ENCODE results near the gene HMCN2.
"Not testable (repeated sequence)": the region's sequence is repeated elsewhere in the genome, so short reads cannot be mapped to it uniquely, and the experiment has no call there.

The HMCN2 gene

DNA sequence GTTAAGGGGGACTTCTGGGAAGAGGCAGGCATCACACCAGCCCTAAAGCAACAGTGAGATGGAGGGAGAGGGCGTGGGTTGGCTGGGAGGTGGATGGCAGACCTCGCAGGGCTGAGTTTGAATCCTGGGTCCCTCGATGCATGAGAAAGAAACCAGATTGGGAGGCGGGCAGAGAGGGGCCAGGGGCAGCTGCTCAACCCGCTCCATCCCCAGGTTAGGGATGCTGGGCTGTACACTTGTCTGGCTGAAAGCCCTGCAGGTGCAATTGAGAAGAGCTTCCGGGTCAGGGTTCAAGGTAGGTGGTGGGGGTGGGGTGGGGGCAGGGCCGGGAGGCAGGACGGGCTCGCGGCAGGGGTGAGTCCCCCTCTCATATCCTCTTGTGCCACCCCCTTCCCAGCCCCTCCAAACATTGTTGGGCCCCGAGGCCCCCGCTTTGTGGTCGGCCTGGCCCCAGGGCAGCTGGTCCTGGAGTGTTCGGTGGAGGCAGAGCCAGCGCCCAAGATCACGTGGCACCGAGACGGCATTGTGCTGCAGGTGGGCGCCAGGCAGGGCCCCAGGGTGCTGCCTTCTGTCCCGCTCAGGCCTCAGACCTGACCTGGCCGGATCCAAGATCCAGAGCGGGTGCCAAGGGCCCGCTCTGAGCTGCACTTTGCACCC lies 129.4 kb downstream of the HMCN2 start:
- H3K27me3 ChIP-seq (ENCODE audit: insufficient read depth, low read length) = no peaks in the 10 kb centered on the region
- no peak overlapping the region for H3K27ac ChIP-seq (ENCODE audit: low read depth, low read length)
- H3K36me3 ChIP-seq (ENCODE audit: insufficient read depth, low read length) = no peaks in the 10 kb centered on the region
- peaks cover 6% of the 10 kb centered on the region for H3K4me1 ChIP-seq (ENCODE audit: control insufficient read depth, insufficient read depth, low read length, unreplicated experiment)
- H2AFZ ChIP-seq (ENCODE audit: low read length, unreplicated experiment) = no peak overlapping the region
- H3K4me3 ChIP-seq (ENCODE audit: low read depth, low read length) = no peak overlapping the region
- H3K79me2 ChIP-seq (ENCODE audit: control insufficient read depth, insufficient read depth, low read length, unreplicated experiment) = no peaks in the 10 kb centered on the region

DNA sequence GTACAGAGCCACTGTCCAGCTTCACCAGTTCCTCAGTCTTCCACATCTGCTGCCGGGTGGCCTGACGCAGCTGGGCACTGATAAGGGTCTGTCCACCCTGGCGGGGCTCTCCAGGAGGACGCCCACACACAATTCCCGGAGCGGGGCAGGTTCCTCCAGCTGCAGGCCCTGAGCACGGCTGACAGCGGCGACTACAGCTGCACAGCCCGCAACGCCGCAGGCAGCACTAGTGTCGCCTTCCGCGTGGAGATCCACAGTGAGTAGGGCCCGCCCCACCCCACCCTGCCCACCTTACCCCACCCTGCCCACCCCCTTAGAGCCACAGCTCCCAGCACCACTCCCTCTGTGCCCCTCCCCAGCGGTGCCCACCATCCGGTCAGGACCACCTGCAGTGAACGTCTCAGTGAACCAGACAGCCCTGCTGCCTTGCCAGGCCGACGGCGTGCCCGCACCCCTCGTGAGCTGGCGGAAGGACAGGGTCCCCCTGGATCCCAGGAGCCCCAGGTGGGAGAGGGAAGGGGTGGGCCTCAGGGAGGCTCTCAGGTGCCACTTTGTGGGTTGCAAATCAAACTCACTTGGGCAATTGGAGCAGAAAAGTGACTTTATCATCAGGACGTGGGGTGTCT lies 130.4 kb downstream of the HMCN2 start:
- no peaks in the 10 kb centered on the region for H3K79me2 ChIP-seq (ENCODE audit: control insufficient read depth, insufficient read depth, low read length, unreplicated experiment)
- no peak overlapping the region for H2AFZ ChIP-seq (ENCODE audit: low read length, unreplicated experiment)
- no peak overlapping the region for H3K27ac ChIP-seq (ENCODE audit: low read depth, low read length)
- H3K4me3 ChIP-seq (ENCODE audit: low read depth, low read length) = no peak overlapping the region
- H3K36me3 ChIP-seq (ENCODE audit: insufficient read depth, low read length) = no peaks in the 10 kb centered on the region
- no peaks in the 10 kb centered on the region for H3K27me3 ChIP-seq (ENCODE audit: insufficient read depth, low read length)
- H3K4me1 ChIP-seq (ENCODE audit: control insufficient read depth, insufficient read depth, low read length, unreplicated experiment) = peaks cover 6% of the 10 kb centered on the region

DNA sequence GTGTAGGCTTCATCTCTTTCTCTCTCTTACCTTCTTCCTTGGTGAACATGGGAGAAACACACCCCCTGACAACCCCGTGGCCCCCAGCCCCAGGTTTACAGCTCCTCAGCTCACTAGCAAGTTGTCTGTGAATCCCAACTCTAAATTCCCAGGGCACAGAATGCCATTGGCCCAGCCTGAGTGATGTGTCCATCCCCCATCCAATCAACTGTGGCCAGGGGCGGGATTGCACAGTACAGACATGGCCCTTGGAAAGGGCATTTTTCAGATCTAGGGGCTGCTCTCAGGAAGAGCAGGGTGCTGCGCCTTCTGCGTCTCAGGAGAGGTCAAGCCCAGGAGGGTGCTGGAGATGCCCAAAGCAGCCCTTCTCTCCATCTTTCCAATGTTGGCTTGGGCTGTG lies 131.0 kb downstream of the HMCN2 start:
- no peaks in the 10 kb centered on the region for H3K36me3 ChIP-seq (ENCODE audit: insufficient read depth, low read length)

GRCh38 chr9:130398487-130399240 lies 133.1 kb downstream of the HMCN2 start:
- Histone ChIP-seq H3K4me1 (ENCODE audit: control insufficient read depth, insufficient read depth, low read length, unreplicated experiment) (no peaks in the 10 kb centered on the region), H3K36me3 (ENCODE audit: insufficient read depth, low read length) (no peaks in the 10 kb centered on the region), H2AFZ (ENCODE audit: low read length, unreplicated experiment) (no peak overlapping the region), H3K79me2 (ENCODE audit: control insufficient read depth, insufficient read depth, low read length, unreplicated experiment) (no peaks in the 10 kb centered on the region), H3K27me3 (ENCODE audit: insufficient read depth, low read length) (no peaks in the 10 kb centered on the region), H3K4me3 (ENCODE audit: low read depth, low read length) (no peak overlapping the region), H3K27ac (ENCODE audit: low read depth, low read length) (no peak overlapping the region)

More for the DNA sequence above, 131.0 kb downstream of the HMCN2 start:
- Histone ChIP-seq H3K27ac (ENCODE audit: low read depth, low read length) (no peak overlapping the region), H3K79me2 (ENCODE audit: control insufficient read depth, insufficient read depth, low read length, unreplicated experiment) (no peaks in the 10 kb centered on the region), H3K4me3 (ENCODE audit: low read depth, low read length) (no peak overlapping the region), H3K27me3 (ENCODE audit: insufficient read depth, low read length) (no peaks in the 10 kb centered on the region), H3K4me1 (ENCODE audit: control insufficient read depth, insufficient read depth, low read length, unreplicated experiment) (peaks cover 6% of the 10 kb centered on the region), H2AFZ (ENCODE audit: low read length, unreplicated experiment) (no peak overlapping the region)

GRCh38 chr9:130399768-130400167 lies 134.2 kb downstream of the HMCN2 start:
- H3K36me3 ChIP-seq (ENCODE audit: insufficient read depth, low read length) = no peaks in the 10 kb centered on the region

GRCh38 chr9:130400870-130401269 lies 135.3 kb downstream of the HMCN2 start:
- Histone ChIP-seq H3K4me3 (ENCODE audit: low read depth, low read length) (no peak overlapping the region), H3K4me1 (ENCODE audit: control insufficient read depth, insufficient read depth, low read length, unreplicated experiment) (no peaks in the 10 kb centered on the region), H2AFZ (ENCODE audit: low read length, unreplicated experiment) (no peak overlapping the region), H3K27ac (ENCODE audit: low read depth, low read length) (no peak overlapping the region), H3K79me2 (ENCODE audit: control insufficient read depth, insufficient read depth, low read length, unreplicated experiment) (no peaks in the 10 kb centered on the region), H3K27me3 (ENCODE audit: insufficient read depth, low read length) (no peaks in the 10 kb centered on the region), H3K36me3 (ENCODE audit: insufficient read depth, low read length) (no peaks in the 10 kb centered on the region)

More at GRCh38 chr9:130399768-130400167, 134.2 kb downstream of the HMCN2 start:
- Histone ChIP-seq H3K4me3 (ENCODE audit: low read depth, low read length) (no peak overlapping the region), H3K27ac (ENCODE audit: low read depth, low read length) (no peak overlapping the region), H3K4me1 (ENCODE audit: control insufficient read depth, insufficient read depth, low read length, unreplicated experiment) (no peaks in the 10 kb centered on the region), H2AFZ (ENCODE audit: low read length, unreplicated experiment) (no peak overlapping the region), H3K79me2 (ENCODE audit: control insufficient read depth, insufficient read depth, low read length, unreplicated experiment) (no peaks in the 10 kb centered on the region), H3K27me3 (ENCODE audit: insufficient read depth, low read length) (no peaks in the 10 kb centered on the region)

GRCh38 chr9:130401742-130402141 lies 136.2 kb downstream of the HMCN2 start:
- not testable (repeated sequence) for H3K4me3 ChIP-seq (ENCODE audit: low read depth, low read length); H3K79me2 ChIP-seq (ENCODE audit: control insufficient read depth, insufficient read depth, low read length, unreplicated experiment); H2AFZ ChIP-seq (ENCODE audit: low read length, unreplicated experiment); H3K27ac ChIP-seq (ENCODE audit: low read depth, low read length); H3K36me3 ChIP-seq (ENCODE audit: insufficient read depth, low read length); H3K27me3 ChIP-seq (ENCODE audit: insufficient read depth, low read length); H3K4me1 ChIP-seq (ENCODE audit: control insufficient read depth, insufficient read depth, low read length, unreplicated experiment)

DNA sequence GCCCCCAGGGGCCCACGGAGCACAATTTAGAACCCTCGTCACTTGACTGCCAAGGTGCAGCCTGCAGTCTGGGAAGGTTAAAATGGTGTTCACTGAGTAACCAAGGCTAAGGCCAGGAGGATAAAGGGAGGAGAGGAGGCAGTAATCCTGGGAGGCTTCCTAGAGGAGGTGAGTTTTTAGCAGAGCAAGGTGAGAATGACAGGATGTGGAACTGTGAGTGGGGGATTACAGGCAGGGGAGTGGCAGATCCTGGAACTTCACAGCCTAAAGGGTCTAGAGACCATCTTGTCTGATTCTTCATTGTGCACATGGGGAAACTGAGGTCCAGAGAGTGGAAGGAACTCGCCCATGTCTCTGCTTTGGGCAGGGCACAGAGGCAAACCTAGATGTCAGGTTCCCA lies 136.7 kb downstream of the HMCN2 start:
- Histone ChIP-seq H2AFZ (ENCODE audit: low read length, unreplicated experiment) (no peak overlapping the region), H3K27me3 (ENCODE audit: insufficient read depth, low read length) (no peaks in the 10 kb centered on the region), H3K79me2 (ENCODE audit: control insufficient read depth, insufficient read depth, low read length, unreplicated experiment) (no peaks in the 10 kb centered on the region), H3K36me3 (ENCODE audit: insufficient read depth, low read length) (no peaks in the 10 kb centered on the region), H3K4me3 (ENCODE audit: low read depth, low read length) (no peak overlapping the region), H3K4me1 (ENCODE audit: control insufficient read depth, insufficient read depth, low read length, unreplicated experiment) (no peaks in the 10 kb centered on the region), H3K27ac (ENCODE audit: low read depth, low read length) (no peak overlapping the region)

DNA sequence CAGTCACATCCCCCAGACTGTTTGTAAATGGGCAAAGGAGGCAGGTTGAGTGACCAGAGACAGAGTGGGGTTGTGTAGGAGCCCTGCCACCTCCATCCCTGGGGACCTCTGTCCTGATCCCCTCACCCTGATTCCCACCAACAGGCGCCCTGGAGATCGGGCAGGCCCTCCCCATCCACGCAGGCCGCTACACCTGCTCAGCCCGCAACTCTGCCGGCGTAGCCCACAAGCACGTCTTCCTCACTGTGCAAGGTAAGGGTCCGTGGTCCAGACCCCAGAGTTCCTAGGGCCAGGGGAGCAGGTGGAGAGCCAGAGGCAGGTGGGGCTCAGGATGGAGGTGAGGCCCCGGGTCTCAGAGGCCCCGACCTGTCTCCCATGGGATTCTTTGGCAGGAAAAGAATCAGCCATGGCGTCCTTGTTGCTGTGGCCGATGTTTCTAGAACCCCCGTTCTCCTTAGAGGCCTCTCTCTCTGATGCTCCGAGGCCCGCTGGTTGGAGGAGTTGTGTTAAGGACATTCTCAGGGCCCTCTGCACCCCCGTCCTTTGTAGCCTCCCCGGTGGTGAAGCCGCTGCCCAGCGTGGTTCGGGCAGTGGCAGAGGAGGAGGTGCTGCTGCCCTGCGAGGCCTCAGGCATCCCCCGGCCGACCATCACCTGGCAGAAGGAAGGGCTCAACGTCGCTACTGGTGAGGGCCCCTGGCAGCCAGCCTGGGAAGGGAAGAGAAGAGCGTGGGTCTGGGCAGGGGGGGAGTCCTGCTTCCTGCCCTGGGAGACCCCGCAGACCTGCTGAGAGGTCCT lies 137.3 kb downstream of the HMCN2 start:
- no peaks in the 10 kb centered on the region for H3K27me3 ChIP-seq (ENCODE audit: insufficient read depth, low read length)
- H3K27ac ChIP-seq (ENCODE audit: low read depth, low read length) = no peak overlapping the region
- H3K79me2 ChIP-seq (ENCODE audit: control insufficient read depth, insufficient read depth, low read length, unreplicated experiment) = no peaks in the 10 kb centered on the region
- H3K36me3 ChIP-seq (ENCODE audit: insufficient read depth, low read length) = no peaks in the 10 kb centered on the region
- no peak overlapping the region for H2AFZ ChIP-seq (ENCODE audit: low read length, unreplicated experiment)
- no peak overlapping the region for H3K4me3 ChIP-seq (ENCODE audit: low read depth, low read length)
- no peaks in the 10 kb centered on the region for H3K4me1 ChIP-seq (ENCODE audit: control insufficient read depth, insufficient read depth, low read length, unreplicated experiment)

- H2AFZ ChIP-seq (ENCODE audit: low read length, unreplicated experiment) = no peak overlapping the region
- H3K27ac ChIP-seq (ENCODE audit: low read depth, low read length) = no peak overlapping the region
- no peaks in the 10 kb centered on the region for H3K36me3 ChIP-seq (ENCODE audit: insufficient read depth, low read length)
- no peaks in the 10 kb centered on the region for H3K4me1 ChIP-seq (ENCODE audit: control insufficient read depth, insufficient read depth, low read length, unreplicated experiment)
- H3K4me3 ChIP-seq (ENCODE audit: low read depth, low read length) = no peak overlapping the region
- H3K79me2 ChIP-seq (ENCODE audit: control insufficient read depth, insufficient read depth, low read length, unreplicated experiment) = no peaks in the 10 kb centered on the region
- H3K27me3 ChIP-seq (ENCODE audit: insufficient read depth, low read length) = no peaks in the 10 kb centered on the region
These were observed 140.2 kb downstream of the HMCN2 start for GRCh38 chr9:130405657-130406257.
